H9 (cell line): ENCODE results near the gene ASH1L. TPM values are rescaled to one million over a fixed set of nuclear protein-coding genes. Genes with fewer than 3 reads are reported as not detected.

Source experiments
- DNase-seq: peaks from one replicate; pipeline ENCODE4 v3.0.0-alpha.2; 2017
- H2AFZ ChIP-seq: one replicate; pipeline ENCODE4 v1.6.1; 2013; ENCODE audit warnings: mild to moderate bottlenecking, low read length, control low read depth, moderate library complexity
- H2AK5ac ChIP-seq: 2 replicates; pipeline ENCODE4 v1.6.1; 2013; ENCODE audit warnings: low read length, control low read depth, mixed read lengths; ENCODE audit not compliant: insufficient read length
- H2BK120ac ChIP-seq: one replicate; pipeline ENCODE4 v1.6.1; 2013; ENCODE audit warnings: low read depth, mild to moderate bottlenecking, low read length, control low read depth, inconsistent platforms; ENCODE audit not compliant: poor library complexity, severe bottlenecking
- H2BK12ac ChIP-seq: 2 replicates; pipeline ENCODE4 v1.6.1; 2013; ENCODE audit warnings: low read length, control low read depth, mixed read lengths, low read depth; ENCODE audit not compliant: insufficient read length
- H2BK15ac ChIP-seq: 2 replicates; pipeline ENCODE4 v1.6.1; 2013; ENCODE audit warnings: low read depth, low read length, control low read depth
- H2BK20ac ChIP-seq: one replicate; pipeline ENCODE4 v1.6.1; 2013; ENCODE audit warnings: low read depth, mild to moderate bottlenecking, low read length, control low read depth, inconsistent platforms; ENCODE audit not compliant: poor library complexity, severe bottlenecking
- H2BK5ac ChIP-seq: 2 replicates; pipeline ENCODE4 v1.6.1; 2013; ENCODE audit warnings: low read length, control low read depth, mixed read lengths; ENCODE audit not compliant: insufficient read length
- H3K14ac ChIP-seq: 2 replicates; pipeline ENCODE4 v1.6.1; 2013; ENCODE audit warnings: low read length, control low read depth; ENCODE audit not compliant: insufficient read depth
- H3K18ac ChIP-seq: 2 replicates; pipeline ENCODE4 v1.6.1; 2013; ENCODE audit warnings: low read depth, mild to moderate bottlenecking, mixed read lengths, low read length, control low read depth; ENCODE audit not compliant: insufficient read length
- H3K23ac ChIP-seq: 2 replicates; pipeline ENCODE4 v1.6.1; 2013; ENCODE audit warnings: low read length, control low read depth, mixed read lengths, low read depth; ENCODE audit not compliant: insufficient read length
- H3K23me2 ChIP-seq: 2 replicates; pipeline ENCODE4 v1.6.1; 2013; ENCODE audit warnings: low read depth, mild to moderate bottlenecking, mixed read lengths, low read length, control low read depth; ENCODE audit not compliant: insufficient read length, poor library complexity, severe bottlenecking
- H3K27ac ChIP-seq: 2 replicates; pipeline ENCODE4 v1.5.1; 2013; ENCODE audit warnings: low read length, control low read depth, mixed read lengths, low read depth; ENCODE audit not compliant: insufficient read length
- H3K27me3 ChIP-seq: 2 replicates; pipeline ENCODE4 v1.6.1; 2013; ENCODE audit warnings: low read length, control low read depth, inconsistent platforms; ENCODE audit not compliant: insufficient read depth
- H3K4ac ChIP-seq: 2 replicates; pipeline ENCODE4 v1.6.1; 2013; ENCODE audit warnings: low read depth, mild to moderate bottlenecking, control low read depth, inconsistent platforms, low read length, moderate library complexity
- H3K4me1 ChIP-seq: 2 replicates; pipeline ENCODE4 v1.6.1; 2013; ENCODE audit warnings: low read length, control low read depth, inconsistent platforms; ENCODE audit not compliant: insufficient read depth
- H3K4me2 ChIP-seq: 2 replicates; pipeline ENCODE4 v1.6.1; 2013; ENCODE audit warnings: low read length, control low read depth, mixed read lengths; ENCODE audit not compliant: insufficient read length, insufficient read depth
- H3K56ac ChIP-seq: 2 replicates; pipeline ENCODE4 v1.6.1; 2013; ENCODE audit warnings: low read depth, mild to moderate bottlenecking, mixed read lengths, low read length, control low read depth; ENCODE audit not compliant: insufficient read length
- H3K79me1 ChIP-seq: 2 replicates; pipeline ENCODE4 v1.6.1; 2013; ENCODE audit warnings: low read depth, mild to moderate bottlenecking, moderate library complexity, low read length, control low read depth, inconsistent platforms; ENCODE audit not compliant: insufficient read depth, poor library complexity, severe bottlenecking
- H3K79me2 ChIP-seq: 2 replicates; pipeline ENCODE4 v1.6.1; 2013; ENCODE audit warnings: low read length, control low read depth, inconsistent platforms; ENCODE audit not compliant: insufficient read depth
- H3K9ac ChIP-seq: 2 replicates; pipeline ENCODE4 v1.6.1; 2013; ENCODE audit warnings: low read length, control low read depth, mixed read lengths; ENCODE audit not compliant: insufficient read length; ENCODE audit errors: extremely low read depth
- H3K9me3 ChIP-seq: one replicate; pipeline ENCODE4 v1.6.1; 2013; ENCODE audit warnings: low read depth, low read length, inconsistent platforms; ENCODE audit not compliant: control insufficient read depth
- H3T11ph ChIP-seq: one replicate; pipeline ENCODE4 v1.6.1; 2013; ENCODE audit warnings: mild to moderate bottlenecking, low read length, control low read depth, inconsistent platforms
- H4K20me1 ChIP-seq: one replicate; pipeline ENCODE4 v1.6.1; 2013; ENCODE audit not compliant: control insufficient read depth, insufficient read length, insufficient read depth
- H4K5ac ChIP-seq: 2 replicates; pipeline ENCODE4 v1.6.1; 2013; ENCODE audit warnings: low read depth, mild to moderate bottlenecking, mixed read lengths, low read length, control low read depth; ENCODE audit not compliant: insufficient read length
- H4K8ac ChIP-seq: replicated peaks from 2 replicates; pipeline ENCODE4 v1.6.1; 2013; ENCODE audit warnings: low read length, control low read depth, mixed read lengths, low read depth; ENCODE audit not compliant: insufficient read length
- H4K91ac ChIP-seq: 2 replicates; pipeline ENCODE4 v1.6.1; 2013; ENCODE audit warnings: low read depth, mild to moderate bottlenecking, moderate library complexity, mixed read lengths, low read length, control low read depth; ENCODE audit not compliant: insufficient read length
- H3K27ac Mint-ChIP-seq, 3 experiments: 2 replicates in 2 of 3; 3 replicates in 1 of 3; pipeline ENCODE4 v1.8.0; 2020 to 2021; ENCODE audit warnings: mixed read lengths in 3 of 3, mild to moderate bottlenecking in 1 of 3, moderate library complexity in 1 of 3
- H3K27me3 Mint-ChIP-seq: 2 replicates; pipeline ENCODE4 v1.8.0; 2021; ENCODE audit warnings: low read depth, mild to moderate bottlenecking, moderate library complexity, mixed read lengths
- H3K36me3 Mint-ChIP-seq, 3 experiments: 2 replicates in 2 of 3; 3 replicates in 1 of 3; pipeline ENCODE4 v1.8.0; 2020 to 2021; ENCODE audit warnings: low read depth in 3 of 3, mixed read lengths in 3 of 3; ENCODE audit not compliant: insufficient read depth in 1 of 3
- H3K4me1 Mint-ChIP-seq, 2 experiments: 2 replicates each; pipeline ENCODE4 v1.8.0; 2020; ENCODE audit warnings: mixed read lengths in 2 of 2
- H3K4me3 Mint-ChIP-seq, 2 experiments: 2 replicates in 1 of 2; 3 replicates in 1 of 2; pipeline ENCODE4 v1.8.0; 2020 to 2021; ENCODE audit warnings: mild to moderate bottlenecking in 2 of 2, mixed read lengths in 2 of 2, moderate library complexity in 1 of 2
- H3K9me3 Mint-ChIP-seq, 2 experiments: 2 replicates in 1 of 2; 3 replicates in 1 of 2; pipeline ENCODE4 v1.8.0; 2020; ENCODE audit warnings: mild to moderate bottlenecking in 2 of 2, mixed read lengths in 2 of 2, moderate library complexity in 1 of 2
- CTCF ChIP-seq: fragments of 200-600 bp; sonication (generic); conservative IDR thresholded peaks from 3 replicates; pipeline ENCODE4 v1.8.0; 2021; ENCODE audit warnings: antibody characterized with exemption, mild to moderate bottlenecking
- WGBS: extraction: QIAGEN DNeasy Blood & Tissue Kit; methylation state at CpG from one replicate; pipeline ENCODE4 v1.1.7; 2013; ENCODE audit warnings: missing lambda C conversion rate, low lambda C conversion rate, mixed read lengths; ENCODE audit not compliant: insufficient read length; ENCODE audit errors: extremely low coverage; 5-methylcytosine and 5-hydroxymethylcytosine counted together
- total RNA-seq: library from RNA; stranded (reverse); gene quantifications from 2 replicates; pipeline ENCODE4 v1.2.1, GENCODE V29; 2021

The ASH1L gene
- total RNA-seq, 1 experiment from 2014 or later, result 32.8 TPM

- TF ChIP-seq CTCF, result no peak
- Histone ChIP-seq H2BK12ac (no peak overlapping the region), H2BK15ac (no peak overlapping the region), H3K23me2 (no peaks in the 10 kb centered on the region), H3K9ac (no peak overlapping the region), H3K4me1 (no peaks in the 10 kb centered on the region; the same call in 1 of the 2 replicates), H3K9me3 (no peaks in the 10 kb centered on the region), H3K27ac (no peak overlapping the region), H3K23ac (no peak overlapping the region), H3K56ac (no peak overlapping the region), H2BK5ac (no peak overlapping the region), H3K79me2 (peaks cover 4% of the 10 kb centered on the region; the same call in 1 of the 2 replicates), H4K91ac (no peak overlapping the region), H4K5ac (no peak overlapping the region), H3K4ac (no peak overlapping the region), H2BK20ac (no peak overlapping the region), H3K4me2 (no peak overlapping the region), H2AK5ac (no peak overlapping the region), H3K18ac (no peak overlapping the region), H3K27me3 (no peaks in the 10 kb centered on the region), H4K8ac (no peak overlapping the region), H2AFZ (no peak overlapping the region), H4K20me1 (no peaks in the 10 kb centered on the region), H3K14ac (no peak overlapping the region), H3K79me1 (peaks cover 8% of the 10 kb centered on the region), H3T11ph (no peak overlapping the region), H2BK120ac (no peak overlapping the region)
- Mint-ChIP-seq H3K27me3 (no peaks in the 10 kb centered on the region), H3K27ac (no peak overlapping the region; a peak in 1 of 7 replicates), H3K4me3 (no peak overlapping the region), H3K4me1 (peaks cover 14 to 19% of the 10 kb centered on the region in 2 experiments), H3K9me3 (no peaks in the 10 kb centered on the region), H3K36me3 (peaks cover 1 to 4% (median 3%) of the 10 kb centered on the region in 3 experiments; a peak in 4 of 7 replicates)
- DNase-seq, result no peak
- no CpG with 5 or more reads among the region's 2 CpGs for WGBS
These were observed 33.5 kb downstream of the ASH1L start for GRCh38 chr1:155529109-155529508.
